HepG2 (cell line): Measurements from ENCODE around the gene PLB1. TPM values are rescaled to one million over a fixed set of nuclear protein-coding genes. Genes with fewer than 3 reads are reported as not detected.

ENCODE experiments used
- ARID5B ChIP-seq: IDR thresholded peaks from 2 replicates; pipeline ENCODE4 v1.4.0; 2020; ENCODE audit warnings: mild to moderate bottlenecking, missing genetic modification reagents
- CBX1 ChIP-seq: IDR thresholded peaks from one replicate; pipeline ENCODE4 v1.6.1; 2016; ENCODE audit warnings: antibody characterized with exemption, low read depth
- CBX5 ChIP-seq: sonication (generic); formaldehyde crosslinking; IDR thresholded peaks from 2 replicates; pipeline ENCODE4 v1.4.0; 2020; ENCODE audit warnings: missing genetic modification reagents, borderline replicate concordance
- ELF1 ChIP-seq: sonication (generic); formaldehyde crosslinking; IDR thresholded peaks from 2 replicates; pipeline ENCODE4 v1.4.0; 2020; ENCODE audit warnings: missing genetic modification reagents
- KIAA2018 ChIP-seq: sonication (generic); formaldehyde crosslinking; IDR thresholded peaks from 2 replicates; pipeline ENCODE4 v1.5.0; 2020; ENCODE audit warnings: mild to moderate bottlenecking, missing genetic modification reagents, borderline replicate concordance
- NBN ChIP-seq: fragments of 450-650 bp; conservative IDR thresholded peaks from 2 replicates; pipeline ENCODE4 v1.6.1; 2017
- SRF ChIP-seq: IDR thresholded peaks from 2 replicates; pipeline ENCODE4 v1.6.1; 2011; ENCODE audit warnings: mild to moderate bottlenecking, low read depth, low read length, moderate library complexity
- TBX2 ChIP-seq: sonication (generic); formaldehyde crosslinking; IDR thresholded peaks from 2 replicates; pipeline ENCODE4 v1.5.0; 2020; ENCODE audit warnings: missing genetic modification reagents, mild to moderate bottlenecking, borderline replicate concordance
- ZNF567 ChIP-seq: sonication (generic); formaldehyde crosslinking; IDR thresholded peaks from 2 replicates; pipeline ENCODE4 v1.8.1; 2023; ENCODE audit warnings: mild to moderate bottlenecking, missing genetic modification reagents, borderline replicate concordance
- polyA plus RNA-seq, 8 experiments: library from polyadenylated mRNA; depleted of rRNA in 3 of 8; stranded (reverse) in 7 of 8; unstranded in 1 of 8; fragments of >200 nt; fragmentation: Illumina TruSeq in 4 of 8; extraction: Trizol in 4 of 8; gene quantifications; 2 replicates each; pipeline versions ENCODE4 v1.2.1 to v1.2.3, GENCODE V29; 2011 to 2016; ENCODE audit warnings: low read depth in 4 of 8, missing spikeins in 1 of 8, mixed read lengths in 1 of 8; ENCODE audit not compliant: insufficient read depth in 1 of 8
- total RNA-seq, 5 experiments: library from RNA; depleted of rRNA; stranded (reverse); fragments of >200 nt; fragmentation: Illumina TruSeq; extraction: Trizol; gene quantifications; 2 replicates each; pipeline ENCODE4 v1.2.3, GENCODE V29; 2016; ENCODE audit warnings: low read depth in 1 of 5
- TF ChIP-seq, protein P1 (sequence below), 2 experiments: sonication (generic) in 1 of 2; formaldehyde crosslinking in 1 of 2; IDR thresholded peaks; 2 replicates each; pipeline versions ENCODE4 v1.5.1 to v1.6.1; 2011 to 2020; ENCODE audit warnings: borderline replicate concordance in 1 of 2, low read depth in 1 of 2, low read length in 1 of 2, mild to moderate bottlenecking in 1 of 2, missing genetic modification reagents in 1 of 2, moderate library complexity in 1 of 2
- TF ChIP-seq, protein P2 (sequence below): sonication (generic); formaldehyde crosslinking; IDR thresholded peaks from 2 replicates; pipeline ENCODE4 v1.5.1; 2020; ENCODE audit warnings: missing genetic modification reagents, mild to moderate bottlenecking, borderline replicate concordance

Gene PLB1
- total and polyA plus RNA-seq, 2 of the 13 experiments (the other 11 are each of a cell fraction or from before 2014, with no cell fraction given), result 0.20 to 1.8 TPM

DNA sequence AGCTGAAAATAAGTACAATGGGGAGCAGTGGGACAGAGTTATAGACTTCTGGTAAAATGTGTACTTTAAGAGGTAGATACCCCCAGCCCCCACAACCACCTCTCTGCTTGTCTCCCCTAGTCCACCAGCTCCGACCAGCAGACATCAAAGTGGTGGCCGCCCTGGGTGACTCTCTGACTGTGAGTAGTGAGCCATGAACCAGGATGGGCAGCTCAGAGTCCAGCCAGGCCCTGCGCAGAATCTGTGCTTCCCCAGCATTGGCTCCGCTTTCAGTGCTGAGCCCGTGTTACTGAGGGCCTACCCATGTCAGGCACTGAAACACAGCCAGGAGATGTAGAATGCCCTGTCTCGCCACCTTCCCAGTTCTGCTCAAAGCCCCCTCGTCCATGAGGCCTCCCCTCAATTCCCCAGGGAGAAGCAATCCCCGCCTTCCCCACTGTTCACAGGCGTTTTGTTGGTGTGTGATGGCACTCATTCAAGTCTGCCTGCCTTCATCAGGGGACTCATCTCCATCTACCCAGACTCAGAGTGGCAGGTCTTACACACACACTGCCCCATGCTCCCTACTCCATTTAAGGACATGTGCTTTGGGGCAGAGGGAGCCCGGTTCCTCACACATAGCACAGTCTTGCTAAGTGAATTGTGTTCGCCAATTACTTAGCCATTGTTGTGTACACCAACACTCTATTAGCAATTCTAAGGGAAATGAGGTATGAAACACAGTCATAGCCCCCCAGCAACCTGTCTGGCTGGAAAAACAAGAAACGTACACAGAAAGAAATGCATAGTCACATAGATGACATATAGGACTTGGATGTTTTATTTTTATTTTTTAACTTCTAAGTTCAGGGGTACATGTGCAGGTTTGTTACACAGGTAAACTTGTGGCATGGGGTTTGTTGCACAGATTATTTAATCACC, 122.6 kb downstream of the PLB1 start (continued):
- TF ChIP-seq KIAA2018 (CRISPR knock-in tag) (no peak), CBX1 (no peak), SRF (no peak), ZNF567 (CRISPR knock-in tag) (no peak), CBX5 (CRISPR knock-in tag) (0 out of 2 replicates have a peak, but pooled peaks have one; percentile 21), ELF1 (CRISPR knock-in tag) (no peak), ARID5B (CRISPR knock-in tag) (peak; percentile 50), TBX2 (peak; percentile 22; the same call in 1 of the 2 replicates), NBN (no peak)
- TF ChIP-seq, protein P1, sequence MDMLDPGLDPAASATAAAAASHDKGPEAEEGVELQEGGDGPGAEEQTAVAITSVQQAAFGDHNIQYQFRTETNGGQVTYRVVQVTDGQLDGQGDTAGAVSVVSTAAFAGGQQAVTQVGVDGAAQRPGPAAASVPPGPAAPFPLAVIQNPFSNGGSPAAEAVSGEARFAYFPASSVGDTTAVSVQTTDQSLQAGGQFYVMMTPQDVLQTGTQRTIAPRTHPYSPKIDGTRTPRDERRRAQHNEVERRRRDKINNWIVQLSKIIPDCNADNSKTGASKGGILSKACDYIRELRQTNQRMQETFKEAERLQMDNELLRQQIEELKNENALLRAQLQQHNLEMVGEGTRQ (IDR thresholded peaks at IDR 0.05; ENCODE audit: low read depth, low read length), result no peak
- TF ChIP-seq, protein P1 (CRISPR knock-in tag; IDR thresholded peaks at IDR 0.05; ENCODE audit: borderline replicate concordance), result no peak
- TF ChIP-seq, protein P2, sequence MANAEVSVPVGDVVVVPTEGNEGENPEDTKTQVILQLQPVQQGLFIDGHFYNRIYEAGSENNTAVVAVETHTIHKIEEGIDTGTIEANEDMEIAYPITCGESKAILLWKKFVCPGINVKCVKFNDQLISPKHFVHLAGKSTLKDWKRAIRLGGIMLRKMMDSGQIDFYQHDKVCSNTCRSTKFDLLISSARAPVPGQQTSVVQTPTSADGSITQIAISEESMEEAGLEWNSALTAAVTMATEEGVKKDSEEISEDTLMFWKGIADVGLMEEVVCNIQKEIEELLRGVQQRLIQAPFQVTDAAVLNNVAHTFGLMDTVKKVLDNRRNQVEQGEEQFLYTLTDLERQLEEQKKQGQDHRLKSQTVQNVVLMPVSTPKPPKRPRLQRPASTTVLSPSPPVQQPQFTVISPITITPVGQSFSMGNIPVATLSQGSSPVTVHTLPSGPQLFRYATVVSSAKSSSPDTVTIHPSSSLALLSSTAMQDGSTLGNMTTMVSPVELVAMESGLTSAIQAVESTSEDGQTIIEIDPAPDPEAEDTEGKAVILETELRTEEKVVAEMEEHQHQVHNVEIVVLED (CRISPR knock-in tag), result no peak
